HG03108 (cell line): ENCODE measurements around the gene STYXL1.

ENCODE experiments used
- ATAC-seq: cut with Tn5 transposase; IDR thresholded peaks from one replicate; pipeline ENCODE4 v1.9.1; 2021; ENCODE audit warnings: moderate library complexity; ENCODE audit not compliant: unreplicated experiment

Gene STYXL1

GRCh38 chr7:75994388-75995051 lies 53.3 kb downstream of the STYXL1 start, which contains the start of gene TMEM120A:
TMEM120A (minus strand) TSS chr7:75994595; CDS start chr7:75994570, 25 bp downstream.
- ATAC-seq: peak; percentile 94

- ATAC-seq: no peak
Observed at GRCh38 chr7:75993689-75994387, 54.0 kb downstream of the STYXL1 start.

- no peak for ATAC-seq
Observed at GRCh38 chr7:75992083-75992755, 55.6 kb downstream of the STYXL1 start.

- no peak for ATAC-seq
Observed at GRCh38 chr7:75991531-75992082, 56.2 kb downstream of the STYXL1 start.

GRCh38 chr7:75989500-75990388 lies 58.1 kb downstream of the STYXL1 start:
- no peak for ATAC-seq

GRCh38 chr7:75988568-75989499 lies 59.0 kb downstream of the STYXL1 start:
- ATAC-seq: no peak

GRCh38 chr7:75987805-75988567 lies 59.8 kb downstream of the STYXL1 start:
- ATAC-seq: no peak

GRCh38 chr7:75987026-75987804 lies 60.6 kb downstream of the STYXL1 start:
- ATAC-seq: no peak

GRCh38 chr7:75986147-75986781 lies 61.5 kb downstream of the STYXL1 start:
- no peak for ATAC-seq

- ATAC-seq: no peak
Observed at GRCh38 chr7:75985518-75986146, 62.2 kb downstream of the STYXL1 start.

- ATAC-seq: no peak
Observed at GRCh38 chr7:75985009-75985517, 62.7 kb downstream of the STYXL1 start.

GRCh38 chr7:75984130-75985008 lies 63.4 kb downstream of the STYXL1 start:
- no peak for ATAC-seq

- no peak for ATAC-seq
Observed at GRCh38 chr7:75983471-75984129, 64.2 kb downstream of the STYXL1 start.

- ATAC-seq: no peak
Observed at GRCh38 chr7:75982306-75983064, 65.3 kb downstream of the STYXL1 start.
